Coronary artery (tissue), 2 donors: Measurements from ENCODE around the gene PTPN9.
"Not testable (repeated sequence)": the region's sequence is repeated elsewhere in the genome, so short reads cannot be mapped to it uniquely, and the experiment has no call there.

Source experiments
- DNase-seq: peaks from one replicate; pipeline ENCODE4 v3.0.0-alpha.2; 2017; ENCODE audit warnings: low spot score
- H3K27ac ChIP-seq, 2 donors: fragments of 200-600 bp; sonication (generic); one replicate each; pipeline ENCODE4 v1.5.1; 2016 to 2019
- H3K4me3 ChIP-seq: fragments of 200-600 bp; sonication (generic); 2 replicates; pipeline ENCODE4 v1.5.1; 2016; ENCODE audit warnings: mild to moderate bottlenecking, moderate library complexity
- TF ChIP-seq, protein P1 (sequence below): fragments of 200-600 bp; sonication (generic); IDR thresholded peaks from one replicate; pipeline ENCODE4 v1.5.1; 2019; ENCODE audit warnings: antibody characterized with exemption

The PTPN9 gene

DNA sequence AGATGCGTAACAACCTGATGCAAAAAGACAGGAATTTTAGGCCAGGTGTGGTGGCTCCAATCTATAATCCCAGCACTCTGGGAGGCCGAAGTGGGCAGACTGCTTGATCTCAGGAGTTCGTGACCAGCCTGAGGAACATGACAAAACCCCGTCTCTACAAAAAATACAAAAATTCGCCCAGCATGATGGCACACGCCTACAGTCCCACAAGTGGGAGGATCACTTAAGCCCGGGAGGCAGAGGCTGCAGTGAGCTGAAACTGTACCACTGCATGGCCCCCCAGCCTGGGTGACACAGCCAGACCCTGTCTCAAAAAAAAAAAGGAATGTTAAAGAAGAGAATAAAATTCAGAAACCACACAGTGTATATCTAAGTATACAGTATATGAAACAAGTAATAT, 40.7 kb downstream of the PTPN9 start:
- no peak for DNase-seq
- H3K4me3 ChIP-seq, result no peak overlapping the region
- TF ChIP-seq, protein P1, sequence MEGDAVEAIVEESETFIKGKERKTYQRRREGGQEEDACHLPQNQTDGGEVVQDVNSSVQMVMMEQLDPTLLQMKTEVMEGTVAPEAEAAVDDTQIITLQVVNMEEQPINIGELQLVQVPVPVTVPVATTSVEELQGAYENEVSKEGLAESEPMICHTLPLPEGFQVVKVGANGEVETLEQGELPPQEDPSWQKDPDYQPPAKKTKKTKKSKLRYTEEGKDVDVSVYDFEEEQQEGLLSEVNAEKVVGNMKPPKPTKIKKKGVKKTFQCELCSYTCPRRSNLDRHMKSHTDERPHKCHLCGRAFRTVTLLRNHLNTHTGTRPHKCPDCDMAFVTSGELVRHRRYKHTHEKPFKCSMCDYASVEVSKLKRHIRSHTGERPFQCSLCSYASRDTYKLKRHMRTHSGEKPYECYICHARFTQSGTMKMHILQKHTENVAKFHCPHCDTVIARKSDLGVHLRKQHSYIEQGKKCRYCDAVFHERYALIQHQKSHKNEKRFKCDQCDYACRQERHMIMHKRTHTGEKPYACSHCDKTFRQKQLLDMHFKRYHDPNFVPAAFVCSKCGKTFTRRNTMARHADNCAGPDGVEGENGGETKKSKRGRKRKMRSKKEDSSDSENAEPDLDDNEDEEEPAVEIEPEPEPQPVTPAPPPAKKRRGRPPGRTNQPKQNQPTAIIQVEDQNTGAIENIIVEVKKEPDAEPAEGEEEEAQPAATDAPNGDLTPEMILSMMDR, result no peak
- H3K27ac ChIP-seq, result no peak overlapping the region

DNA sequence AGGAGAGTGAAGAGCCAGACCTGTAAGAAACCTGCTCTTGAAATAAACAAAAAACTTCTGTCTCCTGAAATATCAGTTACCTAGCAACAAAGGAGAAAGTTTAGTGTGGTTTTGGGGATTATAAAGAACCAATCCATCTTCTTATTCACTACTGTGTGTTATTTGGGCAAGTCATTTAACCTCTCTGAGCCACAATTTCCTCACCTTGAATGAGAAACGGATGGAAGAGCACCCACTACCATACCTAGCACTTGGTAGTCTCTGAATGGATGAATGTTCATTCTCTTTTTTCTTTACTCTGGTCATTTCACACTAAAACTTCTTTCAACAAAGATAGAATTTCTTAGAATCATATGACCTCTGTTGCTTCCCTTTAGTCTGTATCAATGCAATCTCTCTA, 45.2 kb downstream of the PTPN9 start:
- Histone ChIP-seq H3K27ac (no peak overlapping the region), H3K4me3 (no peak overlapping the region)
- no peak for DNase-seq
- TF ChIP-seq, protein P1, result no peak

DNA sequence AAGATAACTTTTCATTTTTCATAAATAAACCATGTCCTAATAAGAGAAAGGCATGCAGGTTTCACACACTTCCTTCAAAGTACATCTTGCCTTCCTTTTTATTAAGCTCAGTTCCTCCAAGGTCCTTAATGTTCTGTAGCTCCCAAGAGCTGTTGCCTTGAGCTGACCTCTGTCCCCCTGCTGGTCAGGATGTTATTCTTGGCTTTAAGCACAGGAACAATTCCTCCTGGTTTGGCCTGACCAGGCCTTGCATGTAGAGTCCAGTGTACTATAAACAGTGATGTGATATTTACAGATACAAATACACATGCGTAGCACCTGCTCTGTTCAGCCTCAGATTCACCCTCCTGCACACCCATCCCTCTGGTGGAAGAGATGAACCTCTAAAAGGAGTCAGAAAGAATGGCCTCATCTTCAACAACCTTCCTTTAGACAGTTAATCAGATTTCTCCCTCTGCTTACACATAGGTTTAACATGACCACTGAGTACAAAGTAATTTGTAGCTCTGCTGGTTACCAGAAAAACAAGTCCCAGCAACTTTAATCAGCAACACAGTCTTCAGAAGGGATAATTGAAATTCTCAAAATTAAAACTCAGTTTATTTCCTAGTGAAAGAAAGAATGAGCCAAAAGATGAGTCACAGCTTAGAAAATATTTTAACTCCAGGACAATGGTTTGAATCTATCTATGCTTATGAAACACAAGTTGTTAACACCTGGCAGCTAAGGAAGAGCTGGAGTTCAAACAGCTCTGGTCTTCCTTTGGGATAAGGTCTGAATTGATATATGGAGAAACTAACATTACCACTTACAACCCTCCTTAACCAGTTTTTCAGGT, 46.5 kb downstream of the PTPN9 start:
- Histone ChIP-seq H3K4me3 (peak overlapping the region; percentile 15), H3K27ac (peak overlapping the region; percentile 54 to 86)
- TF ChIP-seq, protein P1, result no peak
- peak; percentile 82 for DNase-seq

DNA sequence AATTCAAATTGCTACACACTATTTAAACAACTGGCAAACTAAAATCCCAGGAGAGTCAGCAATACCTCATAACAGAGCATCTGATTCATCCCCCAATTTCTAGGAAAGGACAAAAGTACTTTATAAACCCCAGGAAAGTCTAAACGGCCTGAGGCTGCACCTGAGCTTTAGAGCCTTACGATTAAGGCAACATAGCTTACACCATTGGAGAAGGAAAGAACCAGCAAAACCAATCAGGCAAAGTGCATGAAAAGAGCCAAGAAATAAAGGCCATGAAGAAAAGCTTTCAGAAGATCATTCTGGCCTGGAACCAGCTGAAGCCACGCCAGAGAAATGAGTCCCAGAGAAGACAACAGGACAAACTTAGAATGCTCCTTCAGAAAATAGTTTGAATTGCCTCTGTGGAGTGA, 48.1 kb downstream of the PTPN9 start:
- Histone ChIP-seq H3K27ac (peak overlapping the region; percentile 54 to 86), H3K4me3 (no peak overlapping the region)
- TF ChIP-seq, protein P1, result no peak
- DNase-seq, result no peak

DNA sequence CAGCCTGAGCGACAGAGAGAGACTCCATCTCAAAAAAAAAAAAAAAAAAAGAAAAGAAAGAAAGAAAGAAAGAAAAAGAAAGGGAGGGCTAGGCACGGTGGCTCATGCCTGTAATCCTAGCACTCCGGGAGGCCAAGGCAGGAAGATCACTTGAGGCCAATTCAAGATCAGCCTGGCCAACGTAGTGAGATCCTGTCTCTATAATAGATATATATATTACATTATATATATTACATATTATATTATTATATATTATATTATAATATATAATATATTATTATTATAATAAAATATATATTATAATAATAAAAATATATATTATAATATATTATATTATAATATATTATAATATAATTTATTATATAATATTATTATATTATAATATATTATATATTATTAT, 48.9 kb downstream of the PTPN9 start:
- Histone ChIP-seq H3K4me3 (no peak overlapping the region), H3K27ac (no peak overlapping the region)
- no peak for DNase-seq
- TF ChIP-seq, protein P1, result no peak

DNA sequence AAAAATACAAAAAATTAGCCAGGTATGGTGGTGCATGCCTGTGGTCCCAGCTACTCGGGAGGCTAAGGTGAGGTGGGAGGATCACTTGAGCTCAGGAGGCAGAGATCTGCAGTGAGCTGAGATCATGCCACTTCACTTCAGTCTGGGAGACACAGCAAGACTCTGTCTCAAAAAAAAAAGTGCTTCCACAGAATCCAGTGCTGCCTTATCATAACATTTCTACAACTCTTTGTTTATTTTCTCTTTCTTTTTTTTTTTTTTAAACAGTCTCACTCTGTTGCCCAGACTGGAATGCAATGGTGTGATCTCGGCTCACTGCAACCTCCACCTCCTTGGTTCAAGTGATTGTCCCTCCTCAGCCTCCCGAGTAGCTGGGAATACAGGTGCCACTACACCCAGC, 53.4 kb downstream of the PTPN9 start:
- not testable (repeated sequence) for DNase-seq, H3K27ac ChIP-seq, H3K4me3 ChIP-seq

DNA sequence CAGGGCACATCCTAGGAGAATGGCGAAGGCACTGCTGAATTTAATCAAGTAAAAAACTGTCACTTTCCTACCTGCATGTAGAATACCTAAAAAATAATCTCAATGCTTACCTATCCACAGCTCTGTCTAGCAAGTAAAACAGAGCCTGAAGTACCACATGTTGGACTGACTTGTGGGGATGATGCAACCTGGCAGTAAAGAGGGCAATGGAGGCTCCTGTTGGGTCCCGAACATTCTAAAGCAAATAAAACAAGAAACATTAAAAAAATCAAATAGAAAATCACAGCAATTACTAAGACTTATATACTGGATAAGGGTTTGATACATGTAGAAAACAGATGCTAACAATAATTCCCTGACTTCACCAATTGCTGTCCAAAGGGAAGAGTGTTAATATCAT, 56.1 kb downstream of the PTPN9 start:
- no peak for DNase-seq
- TF ChIP-seq, protein P1, result no peak
- Histone ChIP-seq H3K4me3 (no peak overlapping the region), H3K27ac (no peak overlapping the region)
